HCT116 (cell line): Measurements from ENCODE around the gene SLC12A4. TPM values are rescaled to one million over a fixed set of nuclear protein-coding genes. Genes with fewer than 3 reads are reported as not detected.
A peak's percentile ranks its signal among the peaks of the same experiment; 100 is the strongest.

Experiments
- ATAC-seq: fragments of 200-7000 bp; cut with Tn5 transposase; 2 replicates; pipeline ENCODE4 v1.9.1; 2020; ENCODE audit warnings: mild to moderate bottlenecking, moderate library complexity
- BruUV-seq: library from RNA; stranded (reverse); fragments of 400-500 nt; replicated peaks from 2 replicates; lab custom pipeline; 2021; lab: Mats Ljungman, UMichigan
- CTCF ChIA-PET: fragments of 300-600 bp; sonication (Branson Sonifier 250); formaldehyde crosslinking; loops from one replicate; lab custom pipeline; 2021; ENCODE audit warnings: antibody characterized with exemption; lab: Charles Lee
- POLR2A ChIA-PET: fragments of 300-600, 350-600 bp; sonication (Branson Sonifier 250); formaldehyde crosslinking; loops from one replicate; lab custom pipeline; 2021; ENCODE audit warnings: antibody characterized with exemption; lab: Charles Lee
- RAD21 ChIA-PET, 2 experiments: fragments of 300-600 bp; sonication (Branson Sonifier 250); formaldehyde crosslinking; loops; one replicate each; lab custom pipeline; 2023; ENCODE audit warnings: low total read pairs in 2 of 2; ENCODE audit not compliant: uncharacterized antibody in 2 of 2, unreplicated experiment in 2 of 2, low non-redundant PET in 1 of 2; lab: Charles Lee
- DNase-seq: peaks from one replicate; pipeline ENCODE4 v3.0.0-alpha.2; 2010; ENCODE audit warnings: low read depth, low spot score
- H2AFZ ChIP-seq: fragments of 200-600 bp; shearing (Covaris generic), sonication (generic); 2 replicates; pipeline ENCODE4 v1.6.1; 2017; ENCODE audit warnings: low read depth, mixed run types, mixed read lengths, antibody characterized with exemption, low read length; ENCODE audit not compliant: poor library complexity, severe bottlenecking
- H3K27ac ChIP-seq: 2 replicates; pipeline ENCODE4 v1.5.1; 2012; ENCODE audit warnings: low read depth, low read length
- H3K27me3 ChIP-seq: fragments of 200-600 bp; sonication (generic); 2 replicates; pipeline ENCODE4 v1.6.1; 2016; ENCODE audit warnings: mixed run types, low read length, mixed read lengths; ENCODE audit not compliant: insufficient read depth
- H3K36me3 ChIP-seq, 2 experiments: fragments of 200-500 bp in 1 of 2; fragments of 200-600 bp in 1 of 2; sonication (Bioruptor generic) in 1 of 2; sonication (generic) in 1 of 2; 2 replicates each; pipeline versions ENCODE4 v1.5.1 to v1.6.1; 2014 to 2016; ENCODE audit warnings: low read length in 2 of 2, inconsistent platforms in 1 of 2, mixed read lengths in 1 of 2, mixed run types in 1 of 2; ENCODE audit not compliant: insufficient read depth in 2 of 2, control insufficient read depth in 1 of 2
- H3K4me1 ChIP-seq, 2 experiments: fragments of 200-600 bp in 1 of 2; sonication (generic) in 1 of 2; 2 replicates each; pipeline versions ENCODE4 v1.5.1 to v1.6.1; 2012 to 2017; ENCODE audit warnings: low read length in 2 of 2, inconsistent platforms in 1 of 2, mild to moderate bottlenecking in 1 of 2, mixed read lengths in 1 of 2, mixed run types in 1 of 2, moderate library complexity in 1 of 2; ENCODE audit not compliant: insufficient read depth in 2 of 2, control insufficient read depth in 1 of 2
- H3K4me2 ChIP-seq: fragments of 200-600 bp; sonication (generic); 2 replicates; pipeline ENCODE4 v1.6.1; 2017; ENCODE audit warnings: mixed run types, low read length, mixed read lengths
- H3K4me3 ChIP-seq, 2 experiments: fragments of 200-600 bp in 1 of 2; sonication (generic) in 1 of 2; replicated peaks in 1 of 2; 2 replicates each; pipeline ENCODE4 v1.5.1; 2011 to 2016; ENCODE audit warnings: low read length in 2 of 2, control low read depth in 1 of 2, low read depth in 1 of 2, mild to moderate bottlenecking in 1 of 2, mixed read lengths in 1 of 2, mixed run types in 1 of 2
- H3K79me2 ChIP-seq: fragments of 200-600 bp; sonication (generic); 2 replicates; pipeline ENCODE4 v1.6.1; 2017; ENCODE audit warnings: mild to moderate bottlenecking, mixed run types, low read length, moderate library complexity, mixed read lengths; ENCODE audit not compliant: insufficient read depth
- H3K9ac ChIP-seq: fragments of 200-600 bp; sonication (generic); 2 replicates; pipeline ENCODE4 v1.6.1; 2016; ENCODE audit warnings: low read length, mixed read lengths
- H3K9me2 ChIP-seq: fragments of 200-600 bp; sonication (generic), shearing (Covaris generic); 2 replicates; pipeline ENCODE4 v1.6.1; 2017; ENCODE audit warnings: mixed run types, mild to moderate bottlenecking, moderate library complexity; ENCODE audit not compliant: insufficient read depth
- H3K9me3 ChIP-seq, 2 experiments: fragments of 200-500 bp in 1 of 2; fragments of 200-600 bp in 1 of 2; sonication (Bioruptor generic) in 1 of 2; sonication (generic) in 1 of 2; 2 replicates each; pipeline ENCODE4 v1.6.1; 2014 to 2017; ENCODE audit warnings: low read length in 2 of 2, mixed read lengths in 2 of 2, inconsistent platforms in 1 of 2, low read depth in 1 of 2, mild to moderate bottlenecking in 1 of 2, mixed run types in 1 of 2, moderate library complexity in 1 of 2; ENCODE audit not compliant: control insufficient read depth in 1 of 2, insufficient read depth in 1 of 2
- H4K20me1 ChIP-seq: fragments of 200-600 bp; sonication (generic), shearing (Covaris generic); 2 replicates; pipeline ENCODE4 v1.6.1; 2017; ENCODE audit warnings: mixed run types, mild to moderate bottlenecking, moderate library complexity; ENCODE audit not compliant: insufficient read depth
- ATF3 ChIP-seq: IDR thresholded peaks from 2 replicates; pipeline ENCODE4 v1.6.1; 2012
- CBX3 ChIP-seq: IDR thresholded peaks from 2 replicates; pipeline ENCODE4 v1.6.1; 2012; ENCODE audit warnings: low read depth
- CEBPB ChIP-seq: IDR thresholded peaks from 2 replicates; pipeline ENCODE4 v1.6.1; 2012; ENCODE audit warnings: low read depth
- CTCF ChIP-seq, 3 experiments: fragments of 200-600 bp in 1 of 3; sonication (generic) in 1 of 3; IDR thresholded peaks in 2 of 3; conservative IDR thresholded peaks in 1 of 3; 2 replicates each; pipeline ENCODE4 v1.5.1; 2012 to 2017; ENCODE audit warnings: low read depth in 2 of 3, low read length in 2 of 3, antibody characterized with exemption in 1 of 3, borderline replicate concordance in 1 of 3, control low read depth in 1 of 3, mild to moderate bottlenecking in 1 of 3, mixed read lengths in 1 of 3, mixed run types in 1 of 3, moderate library complexity in 1 of 3; ENCODE audit not compliant: insufficient read depth in 1 of 3
- EGR1 ChIP-seq: IDR thresholded peaks from 2 replicates; pipeline ENCODE4 v1.6.1; 2012; ENCODE audit warnings: low read depth
- EZH2 ChIP-seq: fragments of 200-600 bp; sonication (generic); IDR thresholded peaks from 2 replicates; pipeline ENCODE4 v1.6.1; 2017; ENCODE audit warnings: antibody characterized with exemption, mixed run types
- EZH2phosphoT487 ChIP-seq: fragments of 200-600 bp; IDR thresholded peaks from 2 replicates; pipeline ENCODE4 v1.6.1; 2018; ENCODE audit warnings: antibody characterized with exemption, borderline replicate concordance
- FOSL1 ChIP-seq: IDR thresholded peaks from 2 replicates; pipeline ENCODE4 v1.6.1; 2012; ENCODE audit warnings: low read depth
- JUND ChIP-seq: IDR thresholded peaks from 2 replicates; pipeline ENCODE4 v1.6.1; 2012
- MAX ChIP-seq: IDR thresholded peaks from 2 replicates; pipeline ENCODE4 v1.6.1; 2012
- POLR2A ChIP-seq: IDR thresholded peaks from 2 replicates; pipeline ENCODE4 v1.7.0; 2011; ENCODE audit warnings: borderline replicate concordance; ENCODE audit not compliant: insufficient read depth, insufficient read length; ENCODE audit errors: extremely low read depth
- POLR2AphosphoS5 ChIP-seq: IDR thresholded peaks from 2 replicates; pipeline ENCODE4 v1.6.1; 2011; ENCODE audit warnings: mild to moderate bottlenecking, low read depth, low read length, moderate library complexity
- RAD21 ChIP-seq: IDR thresholded peaks from 2 replicates; pipeline ENCODE4 v1.6.1; 2012; ENCODE audit warnings: low read depth, mild to moderate bottlenecking
- SIN3A ChIP-seq: IDR thresholded peaks from 2 replicates; pipeline ENCODE4 v1.6.1; 2012; ENCODE audit warnings: low read depth
- SP1 ChIP-seq: IDR thresholded peaks from 2 replicates; pipeline ENCODE4 v1.6.1; 2012; ENCODE audit warnings: low read depth
- SRF ChIP-seq: IDR thresholded peaks from 2 replicates; pipeline ENCODE4 v1.6.1; 2012; ENCODE audit warnings: low read depth
- TCF7L2 ChIP-seq: IDR thresholded peaks from 2 replicates; pipeline ENCODE4 v1.7.0; 2011; ENCODE audit warnings: borderline replicate concordance, inconsistent platforms; ENCODE audit not compliant: insufficient read depth, insufficient read length; ENCODE audit errors: extremely low read depth
- YY1 ChIP-seq: IDR thresholded peaks from 2 replicates; pipeline ENCODE4 v1.6.1; 2011; ENCODE audit warnings: low read length, low read depth, moderate library complexity, mild to moderate bottlenecking; ENCODE audit not compliant: insufficient replicate concordance; ENCODE audit errors: extremely low read depth
- ZBTB33 ChIP-seq: IDR thresholded peaks from 2 replicates; pipeline ENCODE4 v1.6.1; 2011; ENCODE audit warnings: mild to moderate bottlenecking, low read length, moderate library complexity; ENCODE audit not compliant: insufficient replicate concordance; ENCODE audit errors: extremely low read depth
- ZFX ChIP-seq: fragments of 450-650 bp; IDR thresholded peaks from 2 replicates; pipeline ENCODE4 v1.6.1; 2017
- ZNF274 ChIP-seq: fragments of 200-500 bp; sonication (Bioruptor generic); IDR thresholded peaks from 2 replicates; pipeline ENCODE4 v1.6.1; 2014; ENCODE audit warnings: mild to moderate bottlenecking, low read depth, low read length, inconsistent platforms
- intact Hi-C: fragments of 100-400 bp; cut with micrococcal nuclease; formaldehyde crosslinking; loops from 2 replicates; pipeline ENCODE4 v1.10.0; 2022
- total RNA-seq: library from RNA; stranded (reverse); gene quantifications from one replicate; pipeline ENCODE4 v1.2.1, GENCODE V29; 2021; ENCODE audit not compliant: unreplicated experiment

Gene SLC12A4
- total RNA-seq, 1 experiment from 2014 or later = 46.0 TPM

- H3K9me2 ChIP-seq = no peaks in the 10 kb centered on the region
- intact Hi-C loops = loop anchor here (1.0 kb wide), 2 partner anchors 45 to 256 kb away; no protein-coding TSS in a partner anchor
- no peaks in the 10 kb centered on the region for H4K20me1 ChIP-seq
- ATAC-seq (peak; percentile 88), DNase-seq (peak; percentile 24)
- CTCF ChIA-PET = interaction anchor here (0.7 to 1.3 kb wide), 5 partner anchors 43 to 407 kb away, joined by 3 to 5 read pairs (median 3); no protein-coding TSS in a partner anchor
- H3K4me2 ChIP-seq = no peak overlapping the region
- POLR2A ChIA-PET = no interaction called here
- no peak overlapping the region for H3K9ac ChIP-seq
- no TSS peak for BruUV-seq
- no peak overlapping the region for H2AFZ ChIP-seq
- 0 out of 2 replicates have a peak, but pooled peaks cover 2% of the 10 kb centered on the region for H3K79me2 ChIP-seq
- H3K27me3 ChIP-seq = no peaks in the 10 kb centered on the region
- RAD21 ChIA-PET = no interaction called here
- H3K4me3 ChIP-seq = no peak overlapping the region
- no peaks in the 10 kb centered on the region for H3K9me3 ChIP-seq
- peaks cover 0 to 4% of the 10 kb centered on the region in 2 experiments; a peak in 2 of 4 replicates for H3K36me3 ChIP-seq
- no peaks in the 10 kb centered on the region; a peak in 1 of 4 replicates for H3K4me1 ChIP-seq
- H3K27ac ChIP-seq = no peak overlapping the region
- TF ChIP-seq SP1 = no peak
- no peak for TF ChIP-seq YY1
- no peak for TF ChIP-seq ATF3
- no peak for TF ChIP-seq POLR2A
- TF ChIP-seq EGR1 = no peak
- TF ChIP-seq EZH2phosphoT487 = no peak
- no peak for TF ChIP-seq SIN3A
- TF ChIP-seq RAD21 = peak; percentile 94
- no peak for TF ChIP-seq JUND
- no peak for TF ChIP-seq SRF
- TF ChIP-seq POLR2AphosphoS5 = peak; percentile 19; the same call in 1 of the 2 replicates
- TF ChIP-seq ZFX = no peak
- no peak for TF ChIP-seq EZH2
- TF ChIP-seq CEBPB = no peak
- TF ChIP-seq CTCF (IDR thresholded peaks at IDR 0.05 in 2 of 3, conservative IDR thresholded peaks at IDR 0.05 in 1 of 3; ENCODE audit: borderline replicate concordance in 1 of 3, insufficient read depth in 1 of 3, low read depth in 2 of 3, low read length in 2 of 3) = peak; percentile 95 to 98 (median 96)
- TF ChIP-seq TCF7L2 = no peak
- no peak for TF ChIP-seq ZBTB33
- no peak for TF ChIP-seq CBX3
- TF ChIP-seq ZNF274 = no peak
- no peak for TF ChIP-seq MAX
- no peak for TF ChIP-seq FOSL1
Measured at GRCh38 chr16:67928561-67929364, 39.7 kb downstream of the SLC12A4 start.
